Liver (tissue), 9 donors: ENCODE data around the gene NXN. TPM values are rescaled to one million over a fixed set of nuclear protein-coding genes. Genes with fewer than 3 reads are reported as not detected.

Experiments
- DNase-seq: peaks from one replicate; pipeline ENCODE4 v3.0.0-alpha.2; 2017; ENCODE audit warnings: low spot score
- H3K27ac ChIP-seq, 2 donors: one replicate each; pipeline ENCODE4 v1.7.0; 2013; ENCODE audit warnings: inconsistent platforms in 2 of 2, low read length in 2 of 2, control low read depth in 1 of 2, low read depth in 1 of 2, mild to moderate bottlenecking in 1 of 2
- H3K27me3 ChIP-seq, 4 donors: one replicate each; pipeline versions ENCODE4 v1.6.1 to v1.7.0; 2013; ENCODE audit warnings: low read length in 3 of 4, inconsistent platforms in 1 of 4, mild to moderate bottlenecking in 1 of 4, moderate library complexity in 1 of 4; ENCODE audit not compliant: control insufficient read depth in 4 of 4, insufficient read depth in 4 of 4
- H3K36me3 ChIP-seq, 4 donors: one replicate each; pipeline versions ENCODE4 v1.6.1 to v1.7.0; 2013; ENCODE audit warnings: low read length in 3 of 4, mild to moderate bottlenecking in 3 of 4, low read depth in 1 of 4, moderate library complexity in 1 of 4; ENCODE audit not compliant: control insufficient read depth in 4 of 4, insufficient read depth in 3 of 4
- H3K4me1 ChIP-seq, 4 donors: one replicate each; pipeline versions ENCODE4 v1.6.1 to v1.7.0; 2013; ENCODE audit warnings: low read length in 3 of 4, mild to moderate bottlenecking in 3 of 4, moderate library complexity in 1 of 4; ENCODE audit not compliant: control insufficient read depth in 4 of 4, insufficient read depth in 4 of 4
- H3K4me3 ChIP-seq, 3 donors: one replicate each; pipeline versions ENCODE4 v1.6.1 to v1.7.0; 2013; ENCODE audit warnings: low read length in 3 of 3, control low read depth in 1 of 3, low read depth in 1 of 3, mild to moderate bottlenecking in 1 of 3
- H3K9ac ChIP-seq, 2 donors: one replicate each; pipeline ENCODE4 v1.7.0; 2013; ENCODE audit warnings: low read length in 2 of 2, mild to moderate bottlenecking in 2 of 2, moderate library complexity in 2 of 2, control low read depth in 1 of 2, low read depth in 1 of 2
- H3K9me3 ChIP-seq, 4 donors: one replicate each; pipeline versions ENCODE4 v1.6.1 to v1.7.0; 2013; ENCODE audit warnings: low read length in 3 of 4; ENCODE audit not compliant: control insufficient read depth in 4 of 4
- EGR1 ChIP-seq, 2 donors: IDR thresholded peaks; 2 replicates each; pipeline ENCODE4 v1.6.1; 2016 to 2018; ENCODE audit warnings: antibody characterized with exemption in 2 of 2, low read depth in 2 of 2
- FOXA1 ChIP-seq: IDR thresholded peaks from 2 replicates; pipeline ENCODE4 v1.6.1; 2016; ENCODE audit warnings: antibody characterized with exemption
- FOXA2 ChIP-seq: IDR thresholded peaks from 2 replicates; pipeline ENCODE4 v1.6.1; 2016; ENCODE audit warnings: antibody characterized with exemption
- GABPA ChIP-seq, 2 donors: IDR thresholded peaks in 1 of 2; conservative IDR thresholded peaks in 1 of 2; 2 replicates each; pipeline ENCODE4 v1.6.1; 2016; ENCODE audit warnings: antibody characterized with exemption in 2 of 2, mild to moderate bottlenecking in 1 of 2, moderate library complexity in 1 of 2
- HNF4A ChIP-seq, 2 donors: conservative IDR thresholded peaks; 2 replicates each; pipeline ENCODE4 v1.6.1; 2016; ENCODE audit warnings: antibody characterized with exemption in 2 of 2, mild to moderate bottlenecking in 2 of 2
- MAX ChIP-seq: IDR thresholded peaks from 2 replicates; pipeline ENCODE4 v1.6.1; 2016; ENCODE audit warnings: antibody characterized with exemption
- NR2F2 ChIP-seq: IDR thresholded peaks from 2 replicates; pipeline ENCODE4 v1.6.1; 2016; ENCODE audit warnings: antibody characterized with exemption
- RAD21 ChIP-seq, 2 donors: IDR thresholded peaks; 2 replicates each; pipeline ENCODE4 v1.6.1; 2016; ENCODE audit warnings: antibody characterized with exemption in 2 of 2, mild to moderate bottlenecking in 2 of 2
- REST ChIP-seq: IDR thresholded peaks from 2 replicates; pipeline ENCODE4 v1.6.1; 2016; ENCODE audit warnings: antibody characterized with exemption, mild to moderate bottlenecking
- RXRA ChIP-seq, 2 donors: IDR thresholded peaks; 2 replicates each; pipeline ENCODE4 v1.6.1; 2017 to 2018; ENCODE audit warnings: antibody characterized with exemption in 2 of 2, mild to moderate bottlenecking in 1 of 2
- SP1 ChIP-seq: IDR thresholded peaks from 2 replicates; pipeline ENCODE4 v1.6.1; 2018; ENCODE audit warnings: antibody characterized with exemption, mild to moderate bottlenecking
- ZBTB33 ChIP-seq: IDR thresholded peaks from 2 replicates; pipeline ENCODE4 v1.6.1; 2016; ENCODE audit warnings: antibody characterized with exemption
- WGBS: extraction: QIAGEN DNeasy Blood & Tissue Kit; methylation state at CpG from one replicate; pipeline ENCODE4 v1.1.7; 2013; 5-methylcytosine and 5-hydroxymethylcytosine counted together
- polyA plus RNA-seq, 2 donors: library from polyadenylated mRNA; stranded (reverse) in 1 of 2; unstranded in 1 of 2; fragments of 200-250 nt in 1 of 2; fragments of >200 nt in 1 of 2; fragmentation: Nextera tagmentation in 1 of 2; extraction: Ambion mirVana in 1 of 2; gene quantifications; one replicate each; pipeline versions ENCODE4 v1.2.1 to v1.2.3, GENCODE V29; 2013 to 2015
- total RNA-seq, 2 donors: library from RNA; depleted of rRNA; stranded (reverse); fragments of >200 nt; gene quantifications; one replicate each; pipeline ENCODE4 v1.2.3, GENCODE V29; 2014
- TF ChIP-seq, protein P1 (sequence below): fragments of 150-350 bp; IDR thresholded peaks from 2 replicates; pipeline ENCODE4 v1.5.1; 2017; ENCODE audit warnings: improper control_type of control experiment, low read depth, low read length; ENCODE audit not compliant: missing input control
- donor health status: healthy.
- donor health status: healthy.
- donor health status: healthy.
- donor health status: healthy.
- donor health status: healthy.

Gene NXN
- total and polyA plus RNA-seq, 4 donors = 2.3 to 4.5 (median 3.3) TPM

- H3K9me3 ChIP-seq = no peaks in the 10 kb centered on the region
- DNase-seq = no peak
- no peak overlapping the region for H3K4me3 ChIP-seq
- H3K9ac ChIP-seq = no peak overlapping the region
- H3K27ac ChIP-seq = no peak overlapping the region
- TF ChIP-seq REST (no peak), FOXA2 (no peak), EGR1 (IDR thresholded peaks at IDR 0.05; ENCODE audit: low read depth in 2 of 2) (no peak), ZBTB33 (no peak), RAD21 (IDR thresholded peaks at IDR 0.05) (peak in 1 of 2 donors; percentile 25), FOXA1 (no peak), MAX (no peak), RXRA (IDR thresholded peaks at IDR 0.05) (peak in 1 of 2 donors; percentile 38), HNF4A (conservative IDR thresholded peaks at IDR 0.05) (peak; percentile 35 to 36), SP1 (peak; percentile 11), GABPA (IDR thresholded peaks at IDR 0.05 in 1 of 2, conservative IDR thresholded peaks at IDR 0.05 in 1 of 2) (no peak)
- TF ChIP-seq, protein P1, sequence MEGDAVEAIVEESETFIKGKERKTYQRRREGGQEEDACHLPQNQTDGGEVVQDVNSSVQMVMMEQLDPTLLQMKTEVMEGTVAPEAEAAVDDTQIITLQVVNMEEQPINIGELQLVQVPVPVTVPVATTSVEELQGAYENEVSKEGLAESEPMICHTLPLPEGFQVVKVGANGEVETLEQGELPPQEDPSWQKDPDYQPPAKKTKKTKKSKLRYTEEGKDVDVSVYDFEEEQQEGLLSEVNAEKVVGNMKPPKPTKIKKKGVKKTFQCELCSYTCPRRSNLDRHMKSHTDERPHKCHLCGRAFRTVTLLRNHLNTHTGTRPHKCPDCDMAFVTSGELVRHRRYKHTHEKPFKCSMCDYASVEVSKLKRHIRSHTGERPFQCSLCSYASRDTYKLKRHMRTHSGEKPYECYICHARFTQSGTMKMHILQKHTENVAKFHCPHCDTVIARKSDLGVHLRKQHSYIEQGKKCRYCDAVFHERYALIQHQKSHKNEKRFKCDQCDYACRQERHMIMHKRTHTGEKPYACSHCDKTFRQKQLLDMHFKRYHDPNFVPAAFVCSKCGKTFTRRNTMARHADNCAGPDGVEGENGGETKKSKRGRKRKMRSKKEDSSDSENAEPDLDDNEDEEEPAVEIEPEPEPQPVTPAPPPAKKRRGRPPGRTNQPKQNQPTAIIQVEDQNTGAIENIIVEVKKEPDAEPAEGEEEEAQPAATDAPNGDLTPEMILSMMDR = no peak
- H3K36me3 ChIP-seq = no peaks in the 10 kb centered on the region
- H3K27me3 ChIP-seq = no peaks in the 10 kb centered on the region
- H3K4me1 ChIP-seq = peaks cover 3 to 9% (median 5%) of the 10 kb centered on the region in 4 donors
- WGBS = 59% methylated on average over 18 of the region's 18 CpGs
Observed at GRCh38 chr17:885971-886571, 93.5 kb downstream of the NXN start.

DNA sequence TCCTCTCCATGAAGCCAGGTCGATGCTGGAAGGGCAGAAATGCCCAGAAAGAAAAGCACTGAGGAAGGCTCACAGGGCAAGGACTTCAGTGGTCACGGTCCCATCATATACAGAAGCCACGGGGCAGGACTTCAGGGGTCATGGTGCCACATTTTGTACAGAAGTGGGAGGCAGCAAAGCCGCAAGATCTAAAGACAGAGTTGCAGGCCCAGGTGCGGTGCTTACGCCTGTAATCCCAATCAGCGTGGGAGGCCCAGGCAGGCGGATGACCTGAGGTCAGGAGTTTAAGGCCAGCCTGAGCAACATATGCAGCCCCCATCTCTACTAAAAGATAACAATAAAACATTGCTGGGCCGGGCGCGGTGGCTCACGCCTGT, 96.0 kb downstream of the NXN start:
- Histone ChIP-seq H3K36me3 (no peaks in the 10 kb centered on the region), H3K9me3 (no peaks in the 10 kb centered on the region), H3K4me1 (peaks cover 3 to 15% (median 5%) of the 10 kb centered on the region in 4 donors), H3K27me3 (no peaks in the 10 kb centered on the region), H3K4me3 (no peak overlapping the region), H3K9ac (no peak overlapping the region), H3K27ac (peak overlapping the region; percentile 42 to 63)
- DNase-seq = no peak
- TF ChIP-seq NR2F2 = peak; percentile 46
- TF ChIP-seq GABPA (IDR thresholded peaks at IDR 0.05 in 1 of 2, conservative IDR thresholded peaks at IDR 0.05 in 1 of 2) = no peak
- 85% methylated on average over 12 of the region's 12 CpGs for WGBS
